K562 (cell line): ENCODE measurements around the gene USP13.

Experiments used
- ARID3B ChIP-seq: fragments of 250-450 bp; sonication (Bioruptor Pico); IDR thresholded peaks from 2 replicates; pipeline ENCODE4 v1.4.0; 2020; ENCODE audit warnings: borderline replicate concordance
- CCAR2 ChIP-seq: fragments of 200-400 bp; formaldehyde crosslinking; IDR thresholded peaks from 2 replicates; pipeline ENCODE4 v1.6.1; 2017; ENCODE audit warnings: mild to moderate bottlenecking, low read depth, low read length
- CTCF ChIP-seq, 3 experiments: IDR thresholded peaks in 2 of 3; conservative IDR thresholded peaks in 1 of 3; 2 replicates each; pipeline ENCODE4 v1.5.1; 2011 to 2012; ENCODE audit warnings: low read length in 3 of 3, mild to moderate bottlenecking in 3 of 3, control low read depth in 2 of 3, improper control_type of control experiment in 1 of 3, inconsistent platforms in 1 of 3, low read depth in 1 of 3, mixed read lengths in 1 of 3, moderate library complexity in 1 of 3; ENCODE audit not compliant: insufficient read depth in 2 of 3
- FOXK2 ChIP-seq, 2 experiments: fragments of 450-650 bp; IDR thresholded peaks in 1 of 2; conservative IDR thresholded peaks in 1 of 2; 2 replicates each; pipeline ENCODE4 v1.6.1; 2016; ENCODE audit warnings: low read depth in 2 of 2, mild to moderate bottlenecking in 1 of 2
- HINFP ChIP-seq: fragments of 450-650 bp; conservative IDR thresholded peaks from 2 replicates; pipeline ENCODE4 v1.6.1; 2016; ENCODE audit warnings: missing genetic modification characterization, low read depth, mild to moderate bottlenecking, control low read depth, missing compliant biosample characterization
- HMG20B ChIP-seq: fragments of 250-450 bp; sonication (Bioruptor Pico); IDR thresholded peaks from 2 replicates; pipeline ENCODE4 v1.5.0; 2021; ENCODE audit warnings: mild to moderate bottlenecking
- JUND ChIP-seq, 2 experiments: IDR thresholded peaks; 2 replicates in 1 of 2; 3 replicates in 1 of 2; pipeline ENCODE4 v1.6.1; 2011; ENCODE audit warnings: borderline replicate concordance in 2 of 2, low read depth in 2 of 2, low read length in 2 of 2, improper control_type of control experiment in 1 of 2, missing biosample characterization in 1 of 2, missing genetic modification characterization in 1 of 2, missing genetic modification reagents in 1 of 2
- KDM1A ChIP-seq, 2 experiments: fragments of 450-650 bp; IDR thresholded peaks; 2 replicates each; pipeline ENCODE4 v1.6.1; 2016; ENCODE audit warnings: mild to moderate bottlenecking in 2 of 2
- MXI1 ChIP-seq: IDR thresholded peaks from 2 replicates; pipeline ENCODE4 v1.6.1; 2011; ENCODE audit warnings: low read depth, mild to moderate bottlenecking, improper control_type of control experiment, low read length
- NR2C2 ChIP-seq, 2 experiments: fragments of 200-800 bp in 1 of 2; sonication (Bioruptor generic) in 1 of 2; sonication (generic) in 1 of 2; formaldehyde crosslinking in 1 of 2; IDR thresholded peaks; 2 replicates each; pipeline versions ENCODE4 v1.6.1 to v1.8.0; 2016 to 2022; ENCODE audit warnings: mild to moderate bottlenecking in 1 of 2, missing compliant biosample characterization in 1 of 2, missing genetic modification characterization in 1 of 2, missing genetic modification reagents in 1 of 2
- SP1 ChIP-seq: sonication (generic); formaldehyde crosslinking; IDR thresholded peaks from 2 replicates; pipeline ENCODE4 v1.8.1; 2022; ENCODE audit warnings: mild to moderate bottlenecking, missing genetic modification reagents
- ZNF121 ChIP-seq: sonication (generic); formaldehyde crosslinking; conservative IDR thresholded peaks from 2 replicates; pipeline ENCODE4 v1.8.0; 2022; ENCODE audit warnings: missing genetic modification reagents

DNA sequence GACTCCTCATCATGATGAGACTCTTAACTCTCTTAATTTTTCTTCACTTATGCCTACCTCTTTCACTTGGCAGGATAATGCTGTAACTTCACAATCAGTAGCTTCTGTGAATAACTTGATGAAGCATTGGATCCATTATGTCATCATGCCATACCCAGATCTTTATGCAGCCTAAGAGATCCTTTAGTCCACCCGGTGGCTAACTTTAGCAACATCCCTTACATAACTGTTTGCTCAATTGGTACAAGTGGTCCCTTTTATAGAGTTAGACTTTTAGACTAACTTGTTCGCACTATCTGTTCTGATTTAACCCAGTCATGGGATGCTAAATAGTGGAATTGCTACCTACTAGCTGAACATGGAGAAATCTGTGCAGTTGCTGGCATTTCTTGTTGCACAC lies 184.5 kb downstream of the USP13 start:
- TF ChIP-seq CTCF (IDR thresholded peaks at IDR 0.05 in 2 of 3, conservative IDR thresholded peaks at IDR 0.05 in 1 of 3; ENCODE audit: insufficient read depth in 2 of 3, low read depth in 1 of 3, low read length in 3 of 3) (no peak), ZNF121 (CRISPR knock-in tag) (no peak), FOXK2 (conservative IDR thresholded peaks at IDR 0.05 in 1 of 2, IDR thresholded peaks at IDR 0.05 in 1 of 2; ENCODE audit: low read depth in 2 of 2) (no peak), HMG20B (no peak), CCAR2 (no peak), MXI1 (no peak), JUND (IDR thresholded peaks at IDR 0.05; ENCODE audit: borderline replicate concordance, low read depth, low read length) (no peak), JUND (tag; IDR thresholded peaks at IDR 0.05; ENCODE audit: borderline replicate concordance, low read depth, low read length) (no peak), ARID3B (CRISPR knock-in tag) (no peak), NR2C2 (CRISPR knock-in tag; IDR thresholded peaks at IDR 0.05) (no peak), NR2C2 (tag; IDR thresholded peaks at IDR 0.05) (no peak), SP1 (CRISPR knock-in tag) (no peak), KDM1A (IDR thresholded peaks at IDR 0.05) (no peak), HINFP (tag) (no peak)
